Measurements from ENCODE around the gene TMEM132D.

- TF ChIP-seq CTCF (conservative IDR thresholded peaks at IDR 0.05; ENCODE audit: low read depth, low read length), result no peak
- no peak for TF ChIP-seq POLR2A (IDR thresholded peaks at IDR 0.05; ENCODE audit: low read depth, low read length)
- TF ChIP-seq USF2 (IDR thresholded peaks at IDR 0.05; ENCODE audit: low read depth, low read length), result no peak
- no peak for TF ChIP-seq RAD21 (IDR thresholded peaks at IDR 0.05; ENCODE audit: low read length)
- TF ChIP-seq CEBPB (IDR thresholded peaks at IDR 0.05; ENCODE audit: low read depth, low read length), result no peak
- no peak for TF ChIP-seq MXI1 (IDR thresholded peaks at IDR 0.05; ENCODE audit: borderline replicate concordance, low read depth, low read length)
- TF ChIP-seq FOS (IDR thresholded peaks at IDR 0.05; ENCODE audit: low read depth, low read length), result no peak
- no peak for TF ChIP-seq MAFK (IDR thresholded peaks at IDR 0.05; ENCODE audit: low read depth, low read length)
- TF ChIP-seq SMC3 (IDR thresholded peaks at IDR 0.05; ENCODE audit: low read depth, low read length), result no peak
- no peak for TF ChIP-seq RCOR1 (IDR thresholded peaks at IDR 0.05; ENCODE audit: insufficient replicate concordance, low read length)
- TF ChIP-seq RFX5 (IDR thresholded peaks at IDR 0.05; ENCODE audit: low read depth, low read length), result no peak
- TF ChIP-seq BHLHE40 (IDR thresholded peaks at IDR 0.05; ENCODE audit: low read depth, low read length), result no peak
Measured at GRCh38 chr12:129720618-129721017, 183.2 kb downstream of the TMEM132D start.
